ENCODE data around the gene TMEM132A. TPM values are rescaled to one million over a fixed set of nuclear protein-coding genes. Genes with fewer than 3 reads are reported as not detected.

The TMEM132A gene
- 597 and 616 TPM in 2 replicates for total RNA-seq

- Histone ChIP-seq H3K27me3 (ENCODE audit: control insufficient read depth, insufficient read depth, low read length) (no peaks in the 10 kb centered on the region), H3K4me3 (ENCODE audit: low read depth, low read length) (peak within 1 kb of the TSS; percentile 94), H3K36me3 (ENCODE audit: control insufficient read depth, insufficient read depth, low read length) (peaks cover 7% of the 10 kb centered on the region)
- no peak for DNase-seq (ENCODE audit: low read depth)
- no peak for TF ChIP-seq CTCF (IDR thresholded peaks at IDR 0.05; ENCODE audit: insufficient read depth, low read length, poor library complexity, severe bottlenecking)
Measured at GRCh38 chr11:60924110-60924905, at the start of gene TMEM132A. Gene TMEM132A, plus strand, starts transcription at chr11:60924460. Its CDS starts 174 bp downstream, at chr11:60924634.

GRCh38 chr11:60875366-60876167 lies 48.7 kb upstream of the TMEM132A start:
- no peak for DNase-seq (ENCODE audit: low read depth)
- Histone ChIP-seq H3K27me3 (ENCODE audit: control insufficient read depth, insufficient read depth, low read length) (no peaks in the 10 kb centered on the region), H3K4me3 (ENCODE audit: low read depth, low read length) (no peak overlapping the region), H3K36me3 (ENCODE audit: control insufficient read depth, insufficient read depth, low read length) (no peaks in the 10 kb centered on the region)
- TF ChIP-seq CTCF (IDR thresholded peaks at IDR 0.05; ENCODE audit: insufficient read depth, low read length, poor library complexity, severe bottlenecking), result no peak

- no peak for DNase-seq (ENCODE audit: low read depth)
- no peak overlapping the region for H3K4me3 ChIP-seq (ENCODE audit: low read depth, low read length)
- H3K36me3 ChIP-seq (ENCODE audit: control insufficient read depth, insufficient read depth, low read length), result no peaks in the 10 kb centered on the region
- H3K27me3 ChIP-seq (ENCODE audit: control insufficient read depth, insufficient read depth, low read length), result no peaks in the 10 kb centered on the region
- TF ChIP-seq CTCF (IDR thresholded peaks at IDR 0.05; ENCODE audit: insufficient read depth, low read length, poor library complexity, severe bottlenecking), result no peak
Measured at GRCh38 chr11:60876168-60876485, 48.1 kb upstream of the TMEM132A start.

GRCh38 chr11:60878245-60879101 lies 45.8 kb upstream of the TMEM132A start:
- Histone ChIP-seq H3K4me3 (ENCODE audit: low read depth, low read length) (no peak overlapping the region), H3K27me3 (ENCODE audit: control insufficient read depth, insufficient read depth, low read length) (no peaks in the 10 kb centered on the region), H3K36me3 (ENCODE audit: control insufficient read depth, insufficient read depth, low read length) (no peaks in the 10 kb centered on the region)
- no peak for TF ChIP-seq CTCF (IDR thresholded peaks at IDR 0.05; ENCODE audit: insufficient read depth, low read length, poor library complexity, severe bottlenecking)
- DNase-seq (ENCODE audit: low read depth), result no peak

- Histone ChIP-seq H3K27me3 (ENCODE audit: control insufficient read depth, insufficient read depth, low read length) (no peaks in the 10 kb centered on the region), H3K36me3 (ENCODE audit: control insufficient read depth, insufficient read depth, low read length) (no peaks in the 10 kb centered on the region), H3K4me3 (ENCODE audit: low read depth, low read length) (no peak overlapping the region)
- TF ChIP-seq CTCF (IDR thresholded peaks at IDR 0.05; ENCODE audit: insufficient read depth, low read length, poor library complexity, severe bottlenecking), result no peak
- no peak for DNase-seq (ENCODE audit: low read depth)
Measured at GRCh38 chr11:60879104-60879503, 45.2 kb upstream of the TMEM132A start.

Data from kidney epithelial cell (primary cell).